ENCODE results near the gene HRH4.

GRCh38 chr18:24494586-24494985, 34.1 kb downstream of the HRH4 start:
- TF ChIP-seq CTCF (IDR thresholded peaks at IDR 0.05; ENCODE audit: low read depth, low read length) = no peak
- TF ChIP-seq EZH2phosphoT487 (IDR thresholded peaks at IDR 0.05; ENCODE audit: low read depth) = no peak

Measured in OCI-LY3 (cell line).